ENCODE measurements around the gene CDH8.
"Not testable (repeated sequence)": the region's sequence is repeated elsewhere in the genome, so short reads cannot be mapped to it uniquely, and the experiment has no call there.

The CDH8 gene

GRCh38 chr16:61763013-61763412, 273.2 kb downstream of the CDH8 start:
- no peak for DNase-seq

- DNase-seq = no peak
Measured at GRCh38 chr16:61730997-61731396, 305.2 kb downstream of the CDH8 start.

GRCh38 chr16:61726701-61727100, 309.5 kb downstream of the CDH8 start:
- no peak for DNase-seq

- no peak for DNase-seq
Measured at GRCh38 chr16:61726125-61726524, 310.1 kb downstream of the CDH8 start.

GRCh38 chr16:61721544-61721943, 314.7 kb downstream of the CDH8 start:
- no peak for DNase-seq

GRCh38 chr16:61715393-61715792, 320.8 kb downstream of the CDH8 start:
- no peak for DNase-seq

- DNase-seq = no peak
Measured at GRCh38 chr16:61713787-61714186, 322.5 kb downstream of the CDH8 start.

- not testable (repeated sequence) for DNase-seq
Measured at GRCh38 chr16:61699640-61700039, 336.6 kb downstream of the CDH8 start.

GRCh38 chr16:61684541-61684940, 351.7 kb downstream of the CDH8 start:
- DNase-seq = no peak

GRCh38 chr16:61681673-61682072, 354.6 kb downstream of the CDH8 start:
- no peak for DNase-seq

- DNase-seq = no peak
Measured at GRCh38 chr16:61681124-61681523, 355.1 kb downstream of the CDH8 start.

- no peak for DNase-seq
Measured at GRCh38 chr16:61678182-61678581, 358.1 kb downstream of the CDH8 start.

- DNase-seq = no peak
Measured at GRCh38 chr16:61677776-61678175, 358.5 kb downstream of the CDH8 start.

GRCh38 chr16:61676740-61677139, 359.5 kb downstream of the CDH8 start:
- no peak for DNase-seq

GRCh38 chr16:61671161-61671560, 365.1 kb downstream of the CDH8 start:
- DNase-seq = no peak

- no peak for DNase-seq
Measured at GRCh38 chr16:61665512-61665911, 370.7 kb downstream of the CDH8 start.

- DNase-seq = no peak
Measured at GRCh38 chr16:61659936-61660335, 376.3 kb downstream of the CDH8 start.

GRCh38 chr16:61654962-61655361, 381.3 kb downstream of the CDH8 start:
- no peak for DNase-seq

- no peak for DNase-seq
Measured at GRCh38 chr16:61653544-61653943, 382.7 kb downstream of the CDH8 start.

- DNase-seq = no peak
Measured at GRCh38 chr16:61645561-61645960, 390.7 kb downstream of the CDH8 start.

GRCh38 chr16:61644736-61645135, 391.5 kb downstream of the CDH8 start:
- no peak for DNase-seq

GRCh38 chr16:61617219-61617783, 418.9 kb downstream of the CDH8 start:
- DNase-seq = no peak

GRCh38 chr16:61616088-61616487, 420.1 kb downstream of the CDH8 start:
- DNase-seq = no peak

- DNase-seq = no peak
Measured at GRCh38 chr16:61611847-61612491, 424.3 kb downstream of the CDH8 start.

GRCh38 chr16:61606581-61606980, 429.7 kb downstream of the CDH8 start:
- no peak for DNase-seq

Measured in hematopoietic multipotent progenitor cell treated with erythropoietin and hydrocortisone succinate and interleukin-3 and kit ligand, for 8 days (in vitro differentiated cells).